ENCODE measurements around the gene ARHGAP29.

ARHGAP29 gene

DNA sequence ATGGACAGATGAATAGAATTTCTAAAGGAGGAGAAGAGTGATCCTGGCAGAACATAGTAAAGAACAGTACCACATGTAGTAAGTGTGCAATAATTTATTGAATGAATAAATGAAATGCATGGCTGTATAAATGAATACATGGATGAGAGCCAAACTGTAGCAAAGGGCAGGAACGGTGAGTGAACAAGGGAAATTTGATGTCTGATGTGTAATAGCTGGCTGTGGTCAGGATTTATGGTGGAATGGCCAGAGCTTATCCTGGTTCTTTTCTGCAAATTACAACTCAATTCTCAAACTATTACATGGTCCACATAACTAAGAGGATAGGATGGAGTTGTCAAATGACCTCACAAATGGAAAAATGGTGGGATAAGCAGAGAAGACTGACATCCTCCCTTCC is 43.2 kb upstream of the ARHGAP29 start:
- no peaks in the 10 kb centered on the region for H3K4me1 ChIP-seq (ENCODE audit: control insufficient read depth, insufficient read depth, low read length)
- no peak overlapping the region for H3K27ac ChIP-seq (ENCODE audit: extremely low read depth, low read depth, low read length)
- no peaks in the 10 kb centered on the region for H3K36me3 ChIP-seq (ENCODE audit: control insufficient read depth in 2 of 2, insufficient read depth in 1 of 2, low read length in 2 of 2)
- TF ChIP-seq KLF7 (tag by site-specific recombination; IDR thresholded peaks at IDR 0.05; ENCODE audit: borderline replicate concordance) = no peak
- TF ChIP-seq ZNF311 (tag by site-specific recombination; IDR thresholded peaks at IDR 0.05; ENCODE audit: borderline replicate concordance) = no peak
- TF ChIP-seq, protein P1, sequence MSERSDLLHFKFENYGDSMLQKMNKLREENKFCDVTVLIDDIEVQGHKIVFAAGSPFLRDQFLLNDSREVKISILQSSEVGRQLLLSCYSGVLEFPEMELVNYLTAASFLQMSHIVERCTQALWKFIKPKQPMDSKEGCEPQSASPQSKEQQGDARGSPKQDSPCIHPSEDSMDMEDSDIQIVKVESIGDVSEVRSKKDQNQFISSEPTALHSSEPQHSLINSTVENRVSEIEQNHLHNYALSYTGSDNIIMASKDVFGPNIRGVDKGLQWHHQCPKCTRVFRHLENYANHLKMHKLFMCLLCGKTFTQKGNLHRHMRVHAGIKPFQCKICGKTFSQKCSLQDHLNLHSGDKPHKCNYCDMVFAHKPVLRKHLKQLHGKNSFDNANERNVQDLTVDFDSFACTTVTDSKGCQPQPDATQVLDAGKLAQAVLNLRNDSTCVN (tag by site-specific recombination; optimal IDR thresholded peaks at IDR 0.05) = no peak
- no peak for TF ChIP-seq ZNF202 (tag by site-specific recombination; IDR thresholded peaks at IDR 0.05; ENCODE audit: borderline replicate concordance)
- CTCF ChIA-PET = interaction anchor here (0.6 to 1.0 kb wide), 2 partner anchors 179 to 222 kb away, joined by 3 to 4 read pairs; no protein-coding TSS in a partner anchor
- H3K9me3 ChIP-seq (ENCODE audit: control insufficient read depth, insufficient read depth, low read depth, low read length) = no peaks in the 10 kb centered on the region
- no peak overlapping the region for H3K4me3 ChIP-seq (ENCODE audit: low read depth, low read length)
- POLR2A ChIA-PET = no interaction called here

DNA sequence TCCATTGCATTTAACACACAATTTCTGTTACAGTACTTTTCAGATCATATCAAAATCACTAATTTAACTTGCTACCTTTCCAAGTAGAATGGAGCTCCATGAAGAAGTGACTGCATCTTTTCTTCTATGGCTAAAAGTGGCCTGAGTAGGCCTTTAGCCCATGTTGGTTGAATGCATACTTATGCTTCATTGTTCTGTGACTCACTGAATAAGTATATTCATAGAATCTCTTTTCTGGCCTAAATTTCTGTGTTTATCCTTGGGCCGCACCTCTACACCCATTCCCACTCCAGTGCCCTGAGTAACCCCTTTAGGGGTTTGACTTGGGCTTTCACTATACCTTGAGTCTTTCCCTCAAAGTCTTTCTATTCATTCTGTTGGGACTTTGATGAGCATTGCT is 42.1 kb upstream of the ARHGAP29 start:
- no peaks in the 10 kb centered on the region for H3K4me1 ChIP-seq (ENCODE audit: control insufficient read depth, insufficient read depth, low read length)
- ChIA-PET POLR2A (no interaction called here), CTCF (no interaction called here)
- no peak overlapping the region for H3K4me3 ChIP-seq (ENCODE audit: low read depth, low read length)
- no peak overlapping the region for H3K27ac ChIP-seq (ENCODE audit: extremely low read depth, low read depth, low read length)
- H3K9me3 ChIP-seq (ENCODE audit: control insufficient read depth, insufficient read depth, low read depth, low read length) = no peaks in the 10 kb centered on the region
- no peaks in the 10 kb centered on the region for H3K36me3 ChIP-seq (ENCODE audit: control insufficient read depth in 2 of 2, insufficient read depth in 1 of 2, low read length in 2 of 2)
- TF ChIP-seq, protein P2, sequence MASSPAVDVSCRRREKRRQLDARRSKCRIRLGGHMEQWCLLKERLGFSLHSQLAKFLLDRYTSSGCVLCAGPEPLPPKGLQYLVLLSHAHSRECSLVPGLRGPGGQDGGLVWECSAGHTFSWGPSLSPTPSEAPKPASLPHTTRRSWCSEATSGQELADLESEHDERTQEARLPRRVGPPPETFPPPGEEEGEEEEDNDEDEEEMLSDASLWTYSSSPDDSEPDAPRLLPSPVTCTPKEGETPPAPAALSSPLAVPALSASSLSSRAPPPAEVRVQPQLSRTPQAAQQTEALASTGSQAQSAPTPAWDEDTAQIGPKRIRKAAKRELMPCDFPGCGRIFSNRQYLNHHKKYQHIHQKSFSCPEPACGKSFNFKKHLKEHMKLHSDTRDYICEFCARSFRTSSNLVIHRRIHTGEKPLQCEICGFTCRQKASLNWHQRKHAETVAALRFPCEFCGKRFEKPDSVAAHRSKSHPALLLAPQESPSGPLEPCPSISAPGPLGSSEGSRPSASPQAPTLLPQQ (tag by site-specific recombination; IDR thresholded peaks at IDR 0.05) = no peak
- TF ChIP-seq, protein P3, sequence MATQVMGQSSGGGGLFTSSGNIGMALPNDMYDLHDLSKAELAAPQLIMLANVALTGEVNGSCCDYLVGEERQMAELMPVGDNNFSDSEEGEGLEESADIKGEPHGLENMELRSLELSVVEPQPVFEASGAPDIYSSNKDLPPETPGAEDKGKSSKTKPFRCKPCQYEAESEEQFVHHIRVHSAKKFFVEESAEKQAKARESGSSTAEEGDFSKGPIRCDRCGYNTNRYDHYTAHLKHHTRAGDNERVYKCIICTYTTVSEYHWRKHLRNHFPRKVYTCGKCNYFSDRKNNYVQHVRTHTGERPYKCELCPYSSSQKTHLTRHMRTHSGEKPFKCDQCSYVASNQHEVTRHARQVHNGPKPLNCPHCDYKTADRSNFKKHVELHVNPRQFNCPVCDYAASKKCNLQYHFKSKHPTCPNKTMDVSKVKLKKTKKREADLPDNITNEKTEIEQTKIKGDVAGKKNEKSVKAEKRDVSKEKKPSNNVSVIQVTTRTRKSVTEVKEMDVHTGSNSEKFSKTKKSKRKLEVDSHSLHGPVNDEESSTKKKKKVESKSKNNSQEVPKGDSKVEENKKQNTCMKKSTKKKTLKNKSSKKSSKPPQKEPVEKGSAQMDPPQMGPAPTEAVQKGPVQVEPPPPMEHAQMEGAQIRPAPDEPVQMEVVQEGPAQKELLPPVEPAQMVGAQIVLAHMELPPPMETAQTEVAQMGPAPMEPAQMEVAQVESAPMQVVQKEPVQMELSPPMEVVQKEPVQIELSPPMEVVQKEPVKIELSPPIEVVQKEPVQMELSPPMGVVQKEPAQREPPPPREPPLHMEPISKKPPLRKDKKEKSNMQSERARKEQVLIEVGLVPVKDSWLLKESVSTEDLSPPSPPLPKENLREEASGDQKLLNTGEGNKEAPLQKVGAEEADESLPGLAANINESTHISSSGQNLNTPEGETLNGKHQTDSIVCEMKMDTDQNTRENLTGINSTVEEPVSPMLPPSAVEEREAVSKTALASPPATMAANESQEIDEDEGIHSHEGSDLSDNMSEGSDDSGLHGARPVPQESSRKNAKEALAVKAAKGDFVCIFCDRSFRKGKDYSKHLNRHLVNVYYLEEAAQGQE (tag by site-specific recombination; IDR thresholded peaks at IDR 0.05) = no peak
- TF ChIP-seq BCL11A (tag by site-specific recombination; IDR thresholded peaks at IDR 0.05; ENCODE audit: low read depth) (no peak), ZFP41 (tag by site-specific recombination; IDR thresholded peaks at IDR 0.05; ENCODE audit: borderline replicate concordance) (no peak), HOXD13 (CRISPR knock-in tag; IDR thresholded peaks at IDR 0.05; ENCODE audit: borderline replicate concordance) (no peak), ZFP37 (tag by site-specific recombination; IDR thresholded peaks at IDR 0.05) (no peak), TRIM28 (IDR thresholded peaks at IDR 0.05; ENCODE audit: borderline replicate concordance, low read length) (peak; percentile 33; the same call in 1 of the 2 replicates)

DNA sequence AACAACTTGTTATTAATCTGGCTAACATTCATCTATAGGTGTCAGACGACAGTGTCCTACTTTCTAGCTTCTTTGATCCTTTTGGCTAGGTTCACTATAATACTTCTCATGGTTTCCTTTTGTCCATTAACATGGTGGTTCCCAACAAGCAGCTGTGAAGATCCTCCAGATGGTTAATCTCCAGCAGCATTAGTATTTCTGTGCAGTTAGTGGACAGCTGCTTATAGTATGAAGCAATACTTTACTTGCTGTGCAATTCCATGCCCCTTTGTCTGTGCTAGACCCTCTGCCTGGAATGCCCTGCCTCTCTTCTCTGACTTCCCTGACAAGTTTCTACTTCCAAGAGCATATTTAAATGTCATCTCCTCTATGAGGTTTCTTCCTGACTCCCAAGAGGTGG is 41.7 kb upstream of the ARHGAP29 start:
- ChIA-PET CTCF (interaction anchor here (1.3 to 1.4 kb wide), 2 partner anchors 57 to 253 kb away, joined by 4 read pairs; no protein-coding TSS in a partner anchor), POLR2A (no interaction called here)
- H3K9me3 ChIP-seq (ENCODE audit: control insufficient read depth, insufficient read depth, low read depth, low read length) = no peaks in the 10 kb centered on the region
- H3K4me1 ChIP-seq (ENCODE audit: control insufficient read depth, insufficient read depth, low read length) = no peaks in the 10 kb centered on the region
- H3K36me3 ChIP-seq (ENCODE audit: control insufficient read depth in 2 of 2, insufficient read depth in 1 of 2, low read length in 2 of 2) = no peaks in the 10 kb centered on the region
- H3K27ac ChIP-seq (ENCODE audit: extremely low read depth, low read depth, low read length) = no peak overlapping the region
- no peak overlapping the region for H3K4me3 ChIP-seq (ENCODE audit: low read depth, low read length)
- TF ChIP-seq, protein P4, sequence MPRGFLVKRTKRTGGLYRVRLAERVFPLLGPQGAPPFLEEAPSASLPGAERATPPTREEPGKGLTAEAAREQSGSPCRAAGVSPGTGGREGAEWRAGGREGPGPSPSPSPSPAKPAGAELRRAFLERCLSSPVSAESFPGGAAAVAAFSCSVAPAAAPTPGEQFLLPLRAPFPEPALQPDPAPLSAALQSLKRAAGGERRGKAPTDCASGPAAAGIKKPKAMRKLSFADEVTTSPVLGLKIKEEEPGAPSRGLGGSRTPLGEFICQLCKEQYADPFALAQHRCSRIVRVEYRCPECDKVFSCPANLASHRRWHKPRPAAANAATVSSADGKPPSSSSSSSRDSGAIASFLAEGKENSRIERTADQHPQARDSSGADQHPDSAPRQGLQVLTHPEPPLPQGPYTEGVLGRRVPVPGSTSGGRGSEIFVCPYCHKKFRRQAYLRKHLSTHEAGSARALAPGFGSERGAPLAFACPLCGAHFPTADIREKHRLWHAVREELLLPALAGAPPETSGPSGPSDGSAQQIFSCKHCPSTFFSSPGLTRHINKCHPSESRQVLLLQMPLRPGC (tag by site-specific recombination; IDR thresholded peaks at IDR 0.05) = no peak
- TF ChIP-seq, protein P5, sequence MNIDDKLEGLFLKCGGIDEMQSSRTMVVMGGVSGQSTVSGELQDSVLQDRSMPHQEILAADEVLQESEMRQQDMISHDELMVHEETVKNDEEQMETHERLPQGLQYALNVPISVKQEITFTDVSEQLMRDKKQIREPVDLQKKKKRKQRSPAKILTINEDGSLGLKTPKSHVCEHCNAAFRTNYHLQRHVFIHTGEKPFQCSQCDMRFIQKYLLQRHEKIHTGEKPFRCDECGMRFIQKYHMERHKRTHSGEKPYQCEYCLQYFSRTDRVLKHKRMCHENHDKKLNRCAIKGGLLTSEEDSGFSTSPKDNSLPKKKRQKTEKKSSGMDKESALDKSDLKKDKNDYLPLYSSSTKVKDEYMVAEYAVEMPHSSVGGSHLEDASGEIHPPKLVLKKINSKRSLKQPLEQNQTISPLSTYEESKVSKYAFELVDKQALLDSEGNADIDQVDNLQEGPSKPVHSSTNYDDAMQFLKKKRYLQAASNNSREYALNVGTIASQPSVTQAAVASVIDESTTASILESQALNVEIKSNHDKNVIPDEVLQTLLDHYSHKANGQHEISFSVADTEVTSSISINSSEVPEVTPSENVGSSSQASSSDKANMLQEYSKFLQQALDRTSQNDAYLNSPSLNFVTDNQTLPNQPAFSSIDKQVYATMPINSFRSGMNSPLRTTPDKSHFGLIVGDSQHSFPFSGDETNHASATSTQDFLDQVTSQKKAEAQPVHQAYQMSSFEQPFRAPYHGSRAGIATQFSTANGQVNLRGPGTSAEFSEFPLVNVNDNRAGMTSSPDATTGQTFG (tag by site-specific recombination; IDR thresholded peaks at IDR 0.05; ENCODE audit: borderline replicate concordance) = no peak
- TF ChIP-seq, protein P6, sequence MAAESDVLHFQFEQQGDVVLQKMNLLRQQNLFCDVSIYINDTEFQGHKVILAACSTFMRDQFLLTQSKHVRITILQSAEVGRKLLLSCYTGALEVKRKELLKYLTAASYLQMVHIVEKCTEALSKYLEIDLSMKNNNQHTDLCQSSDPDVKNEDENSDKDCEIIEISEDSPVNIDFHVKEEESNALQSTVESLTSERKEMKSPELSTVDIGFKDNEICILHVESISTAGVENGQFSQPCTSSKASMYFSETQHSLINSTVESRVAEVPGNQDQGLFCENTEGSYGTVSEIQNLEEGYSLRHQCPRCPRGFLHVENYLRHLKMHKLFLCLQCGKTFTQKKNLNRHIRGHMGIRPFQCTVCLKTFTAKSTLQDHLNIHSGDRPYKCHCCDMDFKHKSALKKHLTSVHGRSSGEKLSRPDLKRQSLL (tag by site-specific recombination; IDR thresholded peaks at IDR 0.05) = no peak
- TF ChIP-seq, protein P7, sequence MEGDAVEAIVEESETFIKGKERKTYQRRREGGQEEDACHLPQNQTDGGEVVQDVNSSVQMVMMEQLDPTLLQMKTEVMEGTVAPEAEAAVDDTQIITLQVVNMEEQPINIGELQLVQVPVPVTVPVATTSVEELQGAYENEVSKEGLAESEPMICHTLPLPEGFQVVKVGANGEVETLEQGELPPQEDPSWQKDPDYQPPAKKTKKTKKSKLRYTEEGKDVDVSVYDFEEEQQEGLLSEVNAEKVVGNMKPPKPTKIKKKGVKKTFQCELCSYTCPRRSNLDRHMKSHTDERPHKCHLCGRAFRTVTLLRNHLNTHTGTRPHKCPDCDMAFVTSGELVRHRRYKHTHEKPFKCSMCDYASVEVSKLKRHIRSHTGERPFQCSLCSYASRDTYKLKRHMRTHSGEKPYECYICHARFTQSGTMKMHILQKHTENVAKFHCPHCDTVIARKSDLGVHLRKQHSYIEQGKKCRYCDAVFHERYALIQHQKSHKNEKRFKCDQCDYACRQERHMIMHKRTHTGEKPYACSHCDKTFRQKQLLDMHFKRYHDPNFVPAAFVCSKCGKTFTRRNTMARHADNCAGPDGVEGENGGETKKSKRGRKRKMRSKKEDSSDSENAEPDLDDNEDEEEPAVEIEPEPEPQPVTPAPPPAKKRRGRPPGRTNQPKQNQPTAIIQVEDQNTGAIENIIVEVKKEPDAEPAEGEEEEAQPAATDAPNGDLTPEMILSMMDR (tag by site-specific recombination; IDR thresholded peaks at IDR 0.05) = no peak
- TF ChIP-seq ZNF37A (tag by site-specific recombination; IDR thresholded peaks at IDR 0.05) (no peak), ZFP3 (tag by site-specific recombination; IDR thresholded peaks at IDR 0.05; ENCODE audit: low read depth) (no peak), OSR2 (tag by site-specific recombination; IDR thresholded peaks at IDR 0.05) (no peak)

Measured in HEK293 (cell line).